CD4-positive, alpha-beta memory T cell (primary cell): ENCODE measurements around the gene UBE2E1. TPM values are rescaled to one million over a fixed set of nuclear protein-coding genes. Genes with fewer than 3 reads are reported as not detected.
A peak's percentile ranks its signal among the peaks of the same experiment; 100 is the strongest.
"Not testable (repeated sequence)": the region's sequence is repeated elsewhere in the genome, so short reads cannot be mapped to it uniquely, and the experiment has no call there.

ENCODE experiments used
- CTCF ChIA-PET: fragments of 350-600 bp; sonication (Branson Sonifier 250); formaldehyde crosslinking; loops from one replicate; lab custom pipeline; 2021; ENCODE audit warnings: inconsistent platforms; ENCODE audit not compliant: partially characterized antibody; lab: Charles Lee
- POLR2A ChIA-PET: fragments of 350-600 bp; sonication (Branson Sonifier 250); formaldehyde crosslinking; loops from one replicate; lab custom pipeline; 2021; ENCODE audit not compliant: partially characterized antibody; lab: Charles Lee
- DNase-seq, 5 donors: peaks; one replicate each; pipeline versions ENCODE4 v3.0.0 to v3.0.0-alpha.2; 2020 to 2022; ENCODE audit warnings: mixed read lengths in 1 of 5
- H3K27ac ChIP-seq: one replicate; pipeline ENCODE4 v1.7.0; 2013; ENCODE audit warnings: low read depth, low read length
- H3K27me3 ChIP-seq: 2 replicates; pipeline ENCODE4 v1.7.0; 2013; ENCODE audit warnings: mild to moderate bottlenecking, low read length, moderate library complexity; ENCODE audit not compliant: insufficient read depth
- H3K36me3 ChIP-seq: 2 replicates; pipeline ENCODE4 v1.7.0; 2013; ENCODE audit warnings: mild to moderate bottlenecking, low read length, moderate library complexity; ENCODE audit not compliant: insufficient read depth
- H3K4me1 ChIP-seq: 2 replicates; pipeline ENCODE4 v1.7.0; 2013; ENCODE audit warnings: mild to moderate bottlenecking, low read length, moderate library complexity; ENCODE audit not compliant: insufficient read depth
- H3K4me3 ChIP-seq, 2 donors: one replicate each; pipeline ENCODE4 v1.7.0; 2013; ENCODE audit warnings: low read length in 2 of 2, mild to moderate bottlenecking in 1 of 2
- H3K9me3 ChIP-seq, 2 donors: one replicate each; pipeline ENCODE4 v1.7.0; 2013; ENCODE audit warnings: low read length in 2 of 2, control low read depth in 1 of 2; ENCODE audit not compliant: control insufficient read depth in 1 of 2
- H3K27ac Mint-ChIP-seq, 7 donors: one replicate each; pipeline ENCODE4 v1.8.0; 2020 to 2021; ENCODE audit warnings: mixed read lengths in 7 of 7, mild to moderate bottlenecking in 6 of 7, inconsistent platforms in 3 of 7, moderate library complexity in 3 of 7
- H3K27me3 Mint-ChIP-seq, 2 donors: one replicate each; pipeline ENCODE4 v1.8.0; 2020 to 2021; ENCODE audit warnings: mixed read lengths in 2 of 2
- H3K36me3 Mint-ChIP-seq, 2 donors: one replicate each; pipeline ENCODE4 v1.8.0; 2020 to 2021; ENCODE audit warnings: mixed read lengths in 2 of 2, inconsistent platforms in 1 of 2, mild to moderate bottlenecking in 1 of 2
- H3K4me1 Mint-ChIP-seq, 4 donors: one replicate each; pipeline ENCODE4 v1.8.0; 2020 to 2021; ENCODE audit warnings: mixed read lengths in 4 of 4, mild to moderate bottlenecking in 1 of 4
- H3K4me3 Mint-ChIP-seq, 8 donors: one replicate each; pipeline ENCODE4 v1.8.0; 2020 to 2021; ENCODE audit warnings: mixed read lengths in 8 of 8, mild to moderate bottlenecking in 7 of 8, moderate library complexity in 6 of 8, inconsistent platforms in 3 of 8
- H3K9me3 Mint-ChIP-seq, 8 donors: one replicate each; pipeline ENCODE4 v1.8.0; 2020 to 2021; ENCODE audit warnings: mixed read lengths in 8 of 8, mild to moderate bottlenecking in 5 of 8, inconsistent platforms in 3 of 8, moderate library complexity in 1 of 8
- intact Hi-C: fragments of 100-400 bp; cut with micrococcal nuclease; formaldehyde crosslinking; loops from one replicate; pipeline ENCODE4 v1.15.1; 2023
- polyA plus RNA-seq, 2 donors: library from polyadenylated mRNA; unstranded; fragments of 300-500 nt; fragmentation: Illumina TruSeq; gene quantifications; one replicate each; pipeline ENCODE4 v1.2.3, GENCODE V29; 2021
- total RNA-seq, 2 experiments: library from RNA; stranded (reverse); gene quantifications; one replicate each; pipeline ENCODE4 v1.2.3, GENCODE V29; 2021

Gene UBE2E1
- total and polyA plus RNA-seq, 4 experiments from 2014 or later = 10.9 to 61.4 (median 35.7) TPM

DNA sequence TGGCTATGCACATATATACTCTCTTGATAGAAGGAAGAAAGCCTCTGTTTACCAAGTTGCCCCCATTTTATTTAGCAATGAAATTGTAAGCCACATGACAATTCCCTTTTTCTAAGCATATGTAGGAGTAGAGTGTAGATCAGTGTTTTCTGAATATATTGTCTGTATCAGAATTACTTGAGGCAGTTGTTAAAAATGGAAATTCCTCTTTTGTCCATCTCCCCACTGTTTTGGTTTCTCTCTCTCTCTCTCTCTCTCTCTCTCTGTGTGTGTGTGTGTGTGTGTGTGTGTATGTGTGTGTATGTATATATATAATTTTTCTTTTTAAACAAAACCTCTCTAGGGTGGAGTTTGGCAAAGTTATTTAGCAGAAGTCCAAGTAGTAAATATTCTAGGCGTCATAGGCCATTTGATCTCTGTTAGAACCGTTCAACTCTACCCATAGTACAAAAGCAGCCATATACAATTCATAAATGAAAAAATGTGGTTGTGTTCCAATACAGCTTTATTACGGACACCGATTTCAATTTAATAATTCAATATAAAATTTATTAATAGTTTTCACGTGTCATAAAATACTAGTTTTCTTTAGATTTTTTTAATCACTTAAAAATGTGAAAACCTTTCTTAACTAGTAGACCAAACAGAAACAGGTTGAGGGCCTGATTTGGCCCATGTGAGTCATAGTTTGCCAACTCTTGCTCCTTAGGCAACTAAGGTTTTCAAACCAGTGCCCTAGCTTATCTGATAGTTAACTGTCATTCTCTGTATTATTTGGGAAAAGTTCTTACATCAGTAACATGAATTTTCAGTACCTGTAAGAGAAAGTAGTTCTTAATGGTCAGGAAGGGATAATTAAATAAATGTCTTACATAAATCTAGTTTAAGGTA is 39.8 kb downstream of the UBE2E1 start:
- Mint-ChIP-seq H3K4me1 (peaks cover 22 to 37% (median 28%) of the 10 kb centered on the region in 4 donors), H3K27me3 (no peaks in the 10 kb centered on the region), H3K27ac (no peak overlapping the region), H3K4me3 (peak overlapping the region in 1 of 8 donors; percentile 44), H3K36me3 (peaks cover 1 to 6% of the 10 kb centered on the region in 2 donors), H3K9me3 (peaks cover 0 to 2% (median 0%) of the 10 kb centered on the region in 8 donors)
- intact Hi-C loops = no loop called here
- no peaks in the 10 kb centered on the region for H3K36me3 ChIP-seq
- ChIA-PET CTCF (interaction anchor here (1.6 kb wide), 1 partner anchor 9 kb away, joined by 5 read pairs; no protein-coding TSS in a partner anchor), POLR2A (interaction anchor here (0.7 kb wide), 1 partner anchor 21 kb away, joined by 3 read pairs; no protein-coding TSS in a partner anchor)
- no peak overlapping the region for H3K27ac ChIP-seq
- peaks cover 6% of the 10 kb centered on the region for H3K4me1 ChIP-seq
- no peak overlapping the region for H3K4me3 ChIP-seq
- no peaks in the 10 kb centered on the region for H3K27me3 ChIP-seq
- H3K9me3 ChIP-seq = no peaks in the 10 kb centered on the region
- DNase-seq = no peak

GRCh38 chr3:23849462-23849861 is 43.7 kb downstream of the UBE2E1 start:
- CTCF ChIA-PET = interaction anchor here (1.1 to 1.3 kb wide), 2 partner anchors 15 to 23 kb away, joined by 3 read pairs; no protein-coding TSS in a partner anchor
- H3K4me3 ChIP-seq, DNase-seq, H3K4me1 ChIP-seq, H3K27ac ChIP-seq, intact Hi-C loops, POLR2A ChIA-PET, H3K4me3 Mint-ChIP-seq, H3K27me3 ChIP-seq, H3K36me3 ChIP-seq, H3K27me3 Mint-ChIP-seq, H3K9me3 ChIP-seq: not testable (repeated sequence)
- peaks cover 15 to 27% (median 21%) of the 10 kb centered on the region in 4 donors for H3K4me1 Mint-ChIP-seq
- peaks cover 12 to 23% of the 10 kb centered on the region in 2 donors for H3K36me3 Mint-ChIP-seq
- H3K27ac Mint-ChIP-seq = peak overlapping the region in 1 of 7 donors; percentile 84
- H3K9me3 Mint-ChIP-seq = peaks cover 0 to 11% (median 0%) of the 10 kb centered on the region in 8 donors

DNA sequence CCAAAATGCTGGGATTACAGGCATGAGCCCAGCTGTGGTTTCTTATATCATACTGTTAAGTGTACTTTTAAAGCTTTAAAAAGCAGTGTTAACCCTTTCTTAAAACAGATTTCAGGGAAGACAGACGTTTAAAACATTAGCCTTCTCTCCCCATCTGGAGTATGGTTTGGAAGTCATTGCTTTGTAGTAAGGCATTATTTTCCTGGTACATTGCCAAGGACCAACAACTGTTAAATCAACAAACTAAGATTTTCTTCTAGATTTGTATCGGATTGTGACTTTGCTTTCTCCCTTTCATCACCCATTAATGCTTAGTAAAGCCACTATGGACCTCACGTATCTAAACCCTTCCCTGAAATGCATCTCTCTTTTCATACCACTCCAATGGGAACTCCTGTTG is 50.5 kb downstream of the UBE2E1 start:
- Mint-ChIP-seq H3K9me3 (peaks cover 0 to 9% (median 0%) of the 10 kb centered on the region in 8 donors), H3K4me1 (peaks cover 39 to 64% (median 51%) of the 10 kb centered on the region in 4 donors), H3K36me3 (peaks cover 13 to 16% of the 10 kb centered on the region in 2 donors), H3K27me3 (no peaks in the 10 kb centered on the region), H3K4me3 (peak overlapping the region in 1 of 8 donors; percentile 22), H3K27ac (peak overlapping the region in 2 of 7 donors; percentile 8 to 84)
- peaks cover 35% of the 10 kb centered on the region for H3K4me1 ChIP-seq
- intact Hi-C loops = no loop called here
- H3K36me3 ChIP-seq = no peaks in the 10 kb centered on the region
- no peak overlapping the region for H3K4me3 ChIP-seq
- no peaks in the 10 kb centered on the region for H3K9me3 ChIP-seq
- no peak overlapping the region for H3K27ac ChIP-seq
- ChIA-PET POLR2A (no interaction called here), CTCF (interaction anchor here (2.2 kb wide), 1 partner anchor 19 kb away, joined by 5 read pairs; no protein-coding TSS in a partner anchor)
- no peaks in the 10 kb centered on the region for H3K27me3 ChIP-seq
- DNase-seq = no peak

- POLR2A ChIA-PET = interaction anchor here (0.9 kb wide), 1 partner anchor 21 kb away, joined by 3 read pairs; no protein-coding TSS in a partner anchor
- no peak overlapping the region for H3K4me3 ChIP-seq
- no peak for DNase-seq
- no peaks in the 10 kb centered on the region for H3K27me3 ChIP-seq
- H3K4me1 ChIP-seq = peaks cover 35% of the 10 kb centered on the region
- no peak overlapping the region for H3K27ac ChIP-seq
- Mint-ChIP-seq H3K36me3 (peaks cover 13 to 15% of the 10 kb centered on the region in 2 donors), H3K9me3 (no peaks in the 10 kb centered on the region), H3K4me1 (peaks cover 47 to 80% (median 63%) of the 10 kb centered on the region in 4 donors), H3K4me3 (peak overlapping the region in 7 of 8 donors; percentile 28 to 75 (median 62)), H3K27me3 (no peaks in the 10 kb centered on the region), H3K27ac (peak overlapping the region in 5 of 7 donors; percentile 11 to 90 (median 78))
- H3K9me3 ChIP-seq = no peaks in the 10 kb centered on the region
- intact Hi-C loops = no loop called here
- H3K36me3 ChIP-seq = no peaks in the 10 kb centered on the region
- CTCF ChIA-PET = interaction anchor here (0.6 to 1.6 kb wide), 4 partner anchors 11 to 140 kb away, joined by 3 to 4 read pairs (median 4); no protein-coding TSS in a partner anchor
Observed at GRCh38 chr3:23859012-23859743, 53.4 kb downstream of the UBE2E1 start.

GRCh38 chr3:23859839-23860382 is 54.2 kb downstream of the UBE2E1 start:
- intact Hi-C loops = no loop called here
- Histone ChIP-seq H3K36me3 (no peaks in the 10 kb centered on the region), H3K4me3 (no peak overlapping the region), H3K27ac (no peak overlapping the region), H3K27me3 (no peaks in the 10 kb centered on the region), H3K4me1 (peaks cover 35% of the 10 kb centered on the region), H3K9me3 (no peaks in the 10 kb centered on the region)
- POLR2A ChIA-PET = no interaction called here
- H3K9me3 Mint-ChIP-seq = no peaks in the 10 kb centered on the region
- peaks cover 13 to 15% of the 10 kb centered on the region in 2 donors for H3K36me3 Mint-ChIP-seq
- CTCF ChIA-PET = interaction anchor here (0.6 to 1.6 kb wide), 2 partner anchors 26 to 91 kb away, joined by 3 to 4 read pairs; no protein-coding TSS in a partner anchor
- H3K4me1 Mint-ChIP-seq = peaks cover 46 to 80% (median 64%) of the 10 kb centered on the region in 4 donors
- DNase-seq = no peak
- H3K27me3 Mint-ChIP-seq = no peaks in the 10 kb centered on the region
- H3K4me3 Mint-ChIP-seq = peak overlapping the region in 3 of 8 donors; percentile 6 to 17 (median 16)
- H3K27ac Mint-ChIP-seq = peak overlapping the region in 3 of 7 donors; percentile 6 to 51 (median 7)

DNA sequence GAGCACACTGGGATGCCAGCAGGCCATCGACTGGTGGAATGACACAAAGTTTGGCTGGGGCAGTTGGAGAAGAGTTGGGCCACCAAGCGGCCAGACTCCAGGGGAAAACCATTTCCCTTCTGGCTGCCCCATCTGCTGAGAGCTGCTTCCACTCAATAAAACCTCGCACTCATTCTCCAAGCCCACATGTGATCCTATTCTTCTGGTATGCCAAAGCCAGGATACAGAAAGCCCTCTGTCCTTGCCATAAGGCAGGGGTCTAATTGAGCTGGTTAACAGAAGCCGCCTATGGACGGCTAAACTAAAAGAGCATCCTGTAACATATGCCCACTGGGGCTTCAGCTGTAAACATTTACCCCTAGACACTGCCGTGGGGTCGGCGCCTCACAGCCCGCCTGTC is 55.9 kb downstream of the UBE2E1 start:
- Mint-ChIP-seq H3K4me3 (no peak overlapping the region), H3K4me1 (peaks cover 50 to 87% (median 69%) of the 10 kb centered on the region in 4 donors), H3K27me3 (no peaks in the 10 kb centered on the region), H3K9me3 (no peaks in the 10 kb centered on the region), H3K36me3 (peaks cover 15 to 16% of the 10 kb centered on the region in 2 donors), H3K27ac (no peak overlapping the region)
- Histone ChIP-seq H3K9me3 (no peaks in the 10 kb centered on the region), H3K27me3 (no peaks in the 10 kb centered on the region), H3K4me3 (no peak overlapping the region), H3K27ac (no peak overlapping the region), H3K36me3 (no peaks in the 10 kb centered on the region), H3K4me1 (peaks cover 28% of the 10 kb centered on the region)
- intact Hi-C loops = no loop called here
- no peak for DNase-seq
- ChIA-PET CTCF (interaction anchor here (1.6 to 1.7 kb wide), 2 partner anchors 28 to 136 kb away, joined by 3 read pairs; no protein-coding TSS in a partner anchor), POLR2A (no interaction called here)
